Measurements from ENCODE around the gene PLCH2.

PLCH2 gene

DNA sequence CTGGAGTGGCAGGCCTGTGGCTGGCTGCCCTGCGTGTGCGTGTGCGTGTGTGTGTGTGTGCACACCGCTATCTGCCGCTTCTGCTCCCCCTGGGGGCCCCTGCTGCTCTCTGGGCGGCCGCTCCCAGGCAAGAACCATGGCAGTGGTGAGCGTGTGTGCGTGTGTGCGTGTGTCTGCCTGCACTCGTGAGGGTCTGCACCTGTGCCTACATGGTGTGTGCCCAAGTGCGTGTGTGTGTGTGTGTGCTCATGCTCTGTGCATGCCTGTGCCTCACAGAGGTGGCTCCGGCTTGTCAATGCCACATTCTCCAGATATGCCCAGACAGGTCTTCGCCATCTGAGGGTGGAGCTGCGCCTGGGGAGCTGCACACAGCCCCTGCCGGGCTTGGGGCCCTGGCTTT, 45.0 kb upstream of the PLCH2 start:
- Histone ChIP-seq H3K4me2 (peak overlapping the region in 9 of 11 experiments; percentile 60 to 95 (median 82); a peak in 18 of 22 replicates), H3K9ac (peak overlapping the region in 4 of 11 experiments; percentile 25 to 58 (median 46); a peak in 2 of 22 replicates), H3K27me3 (peaks cover 15 to 34% (median 23%) of the 10 kb centered on the region in 11 experiments; a peak in 18 of 22 replicates), H4K20me1 (peaks cover 0 to 31% (median 0%) of the 10 kb centered on the region in 11 experiments; a peak in 7 of 22 replicates), H3K27ac (peak overlapping the region in 7 of 11 experiments; percentile 57 to 94 (median 87); a peak in 13 of 22 replicates), H3K36me3 (no peaks in the 10 kb centered on the region), H3K4me3 (no peak overlapping the region), H3K9me3 (replicated peaks in 1 of 11) (peaks cover 0 to 8% (median 0%) of the 10 kb centered on the region in 11 experiments; a peak in 3 of 22 replicates), H3K4me1 (peaks cover 0 to 93% (median 78%) of the 10 kb centered on the region in 10 experiments; a peak in 17 of 20 replicates)
- TF ChIP-seq Cebpa-rat (IDR thresholded peaks at IDR 0.05) = no peak

DNA sequence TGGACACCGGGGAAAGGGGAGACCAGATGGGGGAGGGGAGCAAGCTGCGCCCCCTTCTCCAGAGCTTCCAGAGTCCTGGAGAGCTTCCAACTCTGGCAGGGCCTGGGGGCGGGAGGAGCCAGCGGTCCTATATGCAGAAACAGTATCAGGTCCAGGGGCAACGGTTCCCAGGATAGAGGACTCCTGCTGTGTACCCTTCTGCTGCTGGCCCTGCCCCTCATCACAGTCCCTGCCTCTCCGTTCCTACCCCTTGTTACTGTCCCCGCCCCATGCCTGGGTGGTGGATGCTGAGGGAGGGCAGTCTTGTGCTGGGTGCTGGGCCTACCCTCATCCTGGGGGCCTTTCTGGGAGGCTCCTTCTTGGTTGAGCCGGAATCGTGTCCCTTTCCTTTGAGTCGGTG, 44.6 kb upstream of the PLCH2 start:
- Histone ChIP-seq H3K9ac (peak overlapping the region in 3 of 11 experiments; percentile 2 to 34 (median 9); a peak in 1 of 22 replicates), H3K36me3 (no peaks in the 10 kb centered on the region), H3K4me3 (no peak overlapping the region), H3K4me1 (peaks cover 0 to 90% (median 76%) of the 10 kb centered on the region in 10 experiments; a peak in 17 of 20 replicates), H4K20me1 (peaks cover 0 to 32% (median 0%) of the 10 kb centered on the region in 11 experiments; a peak in 7 of 22 replicates), H3K27me3 (peaks cover 15 to 34% (median 23%) of the 10 kb centered on the region in 11 experiments; a peak in 18 of 22 replicates), H3K9me3 (replicated peaks in 1 of 11) (peaks cover 0 to 8% (median 0%) of the 10 kb centered on the region in 11 experiments; a peak in 3 of 22 replicates), H3K4me2 (peak overlapping the region in 9 of 11 experiments; percentile 60 to 95 (median 82); a peak in 18 of 22 replicates), H3K27ac (peak overlapping the region in 4 of 11 experiments; percentile 65 to 94 (median 86); a peak in 6 of 22 replicates)
- no peak for TF ChIP-seq Cebpa-rat (IDR thresholded peaks at IDR 0.05)

DNA sequence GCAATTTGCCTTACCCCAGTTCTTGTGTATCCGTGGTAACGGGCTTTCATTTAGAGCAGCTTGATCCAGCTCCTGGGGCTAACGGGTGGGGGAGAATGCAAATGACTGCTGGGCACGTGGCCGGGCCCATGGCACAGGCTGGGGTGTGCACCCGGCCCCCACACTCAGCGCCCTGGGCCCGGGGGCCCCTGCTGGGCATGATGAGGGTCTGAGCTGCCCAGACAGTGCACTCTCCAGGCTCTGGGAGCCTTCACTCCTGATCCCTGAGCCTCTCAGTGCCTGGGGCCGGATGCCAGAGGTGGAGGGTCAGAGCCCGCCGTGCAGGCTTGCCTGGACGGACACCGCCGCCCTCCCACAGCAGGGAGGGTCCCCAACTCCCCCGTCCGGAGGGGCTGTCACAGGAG, 43.6 kb upstream of the PLCH2 start:
- peaks cover 15 to 34% (median 23%) of the 10 kb centered on the region in 11 experiments; a peak in 18 of 22 replicates for H3K27me3 ChIP-seq
- peak overlapping the region in 1 of 11 experiments; percentile 1; a peak in 1 of 22 replicates for H3K9ac ChIP-seq
- H3K4me2 ChIP-seq = peak overlapping the region in 8 of 11 experiments; percentile 80 to 95 (median 82); a peak in 14 of 22 replicates
- H3K9me3 ChIP-seq (replicated peaks in 1 of 11) = peaks cover 0 to 8% (median 0%) of the 10 kb centered on the region in 11 experiments; a peak in 3 of 22 replicates
- H3K4me3 ChIP-seq = no peak overlapping the region
- peaks cover 0 to 91% (median 79%) of the 10 kb centered on the region in 10 experiments; a peak in 17 of 20 replicates for H3K4me1 ChIP-seq
- no peaks in the 10 kb centered on the region for H3K36me3 ChIP-seq
- H4K20me1 ChIP-seq = peaks cover 0 to 41% (median 0%) of the 10 kb centered on the region in 11 experiments; a peak in 7 of 22 replicates
- H3K27ac ChIP-seq = 0 out of 22 replicates have a peak overlapping the region, but pooled peaks of 2 of the 11 experiments have one; percentile 13 to 92
- TF ChIP-seq Cebpa-rat (IDR thresholded peaks at IDR 0.05) = no peak

DNA sequence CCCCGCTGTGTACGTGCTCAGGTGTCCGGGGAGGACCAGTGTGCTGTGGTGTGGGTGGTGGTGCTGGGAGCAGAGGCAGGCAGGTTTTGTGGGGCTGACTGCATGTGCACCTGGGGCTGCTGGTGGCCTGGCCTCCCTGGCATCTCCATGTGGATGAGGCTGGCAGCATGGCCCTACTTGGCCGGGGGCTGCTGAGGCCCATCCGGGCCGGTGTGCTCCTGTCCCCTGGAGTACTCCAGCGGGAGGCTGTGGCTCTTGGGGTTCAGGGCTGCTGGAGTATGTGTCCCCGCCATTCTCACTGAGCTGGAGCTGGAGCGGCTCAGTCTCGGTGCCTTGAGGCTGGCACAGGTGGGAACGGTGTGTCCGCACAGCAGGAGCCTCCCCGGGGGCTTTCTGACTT, 42.9 kb upstream of the PLCH2 start:
- no peak overlapping the region for H3K9ac ChIP-seq

DNA sequence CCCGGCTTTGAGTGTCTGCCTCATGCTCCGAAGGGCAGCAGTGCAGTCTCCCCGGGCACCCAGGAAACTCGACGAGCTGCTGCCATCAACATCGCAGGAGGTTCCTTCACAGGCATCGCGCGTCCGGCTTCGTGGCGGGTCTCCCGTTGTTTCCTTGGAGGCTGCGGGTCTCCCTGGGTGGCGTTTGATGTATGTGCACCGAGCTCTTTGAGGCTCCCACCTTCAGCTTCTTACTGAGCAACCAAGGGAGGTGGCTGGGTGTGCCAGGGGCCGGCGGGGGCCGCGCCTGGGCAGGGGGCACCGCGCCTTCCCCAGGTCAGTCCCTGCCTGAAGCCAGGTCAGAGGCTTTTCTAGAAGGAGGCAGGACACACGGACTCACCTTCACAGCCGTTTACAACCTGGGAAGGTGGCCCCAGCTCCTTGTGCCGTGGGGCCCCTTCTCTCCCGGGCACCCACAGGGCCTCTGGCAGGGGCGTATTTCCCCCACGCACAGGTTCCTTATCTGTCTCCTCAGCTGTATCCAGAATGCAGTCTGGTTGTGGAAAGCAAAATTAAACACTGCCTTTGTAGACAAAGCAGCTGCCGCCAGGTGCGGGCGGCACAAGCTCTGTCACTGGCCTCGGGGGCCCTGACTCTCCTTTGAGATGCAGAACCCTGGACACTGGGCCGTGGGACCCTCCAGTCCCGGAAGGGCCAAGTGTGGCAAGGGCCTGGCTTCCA, 42.0 kb upstream of the PLCH2 start:
- Histone ChIP-seq H3K36me3 (no peaks in the 10 kb centered on the region), H3K4me3 (no peak overlapping the region), H4K20me1 (peaks cover 0 to 50% (median 0%) of the 10 kb centered on the region in 11 experiments; a peak in 8 of 22 replicates), H3K27ac (no peak overlapping the region), H3K27me3 (peaks cover 15 to 34% (median 23%) of the 10 kb centered on the region in 11 experiments; a peak in 18 of 22 replicates), H3K4me1 (peaks cover 0 to 92% (median 80%) of the 10 kb centered on the region in 10 experiments; a peak in 18 of 20 replicates), H3K4me2 (peak overlapping the region in 7 of 11 experiments; percentile 6 to 92 (median 43); a peak in 9 of 22 replicates), H3K9me3 (replicated peaks in 1 of 11) (peaks cover 0 to 8% (median 0%) of the 10 kb centered on the region in 11 experiments; a peak in 3 of 22 replicates), H3K9ac (peak overlapping the region in 1 of 11 experiments; percentile 14; a peak in 1 of 22 replicates)
- no peak for TF ChIP-seq Cebpa-rat (IDR thresholded peaks at IDR 0.05)

More for the DNA sequence above, 42.9 kb upstream of the PLCH2 start:
- Histone ChIP-seq H3K4me1 (peaks cover 0 to 91% (median 80%) of the 10 kb centered on the region in 10 experiments; a peak in 18 of 20 replicates), H3K9me3 (replicated peaks in 1 of 11) (peaks cover 0 to 8% (median 0%) of the 10 kb centered on the region in 11 experiments; a peak in 3 of 22 replicates), H3K27ac (no peak overlapping the region), H3K4me2 (peak overlapping the region in 6 of 11 experiments; percentile 13 to 95 (median 87); a peak in 6 of 22 replicates), H3K36me3 (no peaks in the 10 kb centered on the region), H4K20me1 (peaks cover 0 to 43% (median 0%) of the 10 kb centered on the region in 11 experiments; a peak in 7 of 22 replicates), H3K4me3 (no peak overlapping the region), H3K27me3 (peaks cover 15 to 34% (median 23%) of the 10 kb centered on the region in 11 experiments; a peak in 18 of 22 replicates)
- TF ChIP-seq Cebpa-rat (IDR thresholded peaks at IDR 0.05) = no peak

DNA sequence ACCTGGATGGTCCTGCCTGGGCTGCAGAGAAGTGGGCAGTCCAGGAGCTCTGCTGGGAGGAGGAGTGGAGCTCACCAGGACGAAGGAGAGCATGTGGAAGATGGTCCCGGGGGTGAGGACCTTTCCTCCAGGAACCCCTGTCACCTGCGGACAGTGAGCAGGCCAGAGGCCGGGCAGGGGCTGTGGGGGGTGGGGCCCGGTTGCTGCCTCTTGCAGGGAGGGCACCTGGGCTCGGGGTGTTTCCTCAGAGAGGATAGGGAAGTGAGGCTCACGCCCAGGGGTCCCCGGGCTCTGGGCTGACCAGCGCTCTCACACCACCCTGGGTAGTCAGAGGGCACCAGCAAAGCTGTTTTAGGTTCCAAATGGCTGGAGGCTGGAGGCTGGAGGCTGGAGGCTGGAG, 41.0 kb upstream of the PLCH2 start:
- H3K9ac ChIP-seq = no peak overlapping the region
- peaks cover 15 to 34% (median 23%) of the 10 kb centered on the region in 11 experiments; a peak in 18 of 22 replicates for H3K27me3 ChIP-seq
- H4K20me1 ChIP-seq = peaks cover 0 to 50% (median 0%) of the 10 kb centered on the region in 11 experiments; a peak in 8 of 22 replicates
- H3K4me1 ChIP-seq = peaks cover 4 to 92% (median 80%) of the 10 kb centered on the region in 10 experiments; a peak in 19 of 20 replicates
- H3K27ac ChIP-seq = peak overlapping the region in 1 of 11 experiments; percentile 9; a peak in 1 of 22 replicates
- H3K9me3 ChIP-seq (replicated peaks in 1 of 11) = peaks cover under 1 to 6% (median 2%) of the 10 kb centered on the region in 11 experiments; a peak in 21 of 22 replicates
- no peak overlapping the region for H3K4me3 ChIP-seq
- peak overlapping the region in 7 of 11 experiments; percentile 6 to 92 (median 43); a peak in 11 of 22 replicates for H3K4me2 ChIP-seq
- no peaks in the 10 kb centered on the region for H3K36me3 ChIP-seq
- TF ChIP-seq Cebpa-rat (IDR thresholded peaks at IDR 0.05) = no peak

DNA sequence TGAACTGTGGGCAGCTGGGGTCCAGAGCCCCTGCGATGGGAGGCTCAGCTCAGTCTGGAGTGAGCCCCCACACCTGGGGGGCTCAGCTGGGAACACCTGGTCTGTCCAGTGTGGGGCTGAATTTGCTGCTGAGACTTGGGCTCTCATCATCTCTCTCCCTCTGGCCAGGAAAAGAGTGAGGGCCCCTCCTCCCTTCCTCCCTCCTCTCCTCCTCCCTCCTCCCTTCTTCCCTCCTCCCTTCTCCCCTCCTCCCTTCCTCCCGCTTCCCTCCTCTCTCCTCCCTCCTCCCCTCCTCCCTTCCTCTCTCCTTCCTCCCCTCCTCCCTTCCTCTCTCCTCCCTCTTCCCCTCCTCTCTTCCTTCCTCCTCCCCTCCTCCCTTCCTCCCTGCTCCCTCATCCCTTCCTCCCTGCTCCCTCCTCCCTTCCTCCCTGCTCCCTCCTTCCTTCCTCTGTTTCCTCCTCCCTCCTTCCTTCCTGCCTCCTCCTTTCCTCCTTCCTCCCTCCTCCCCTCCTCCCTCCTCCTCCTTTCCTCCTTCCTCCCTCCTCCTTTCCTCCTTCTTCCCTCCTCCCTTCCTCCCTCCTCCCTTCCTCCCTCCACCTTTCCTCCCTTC, 40.2 kb upstream of the PLCH2 start:
- no peak for TF ChIP-seq Cebpa-rat (IDR thresholded peaks at IDR 0.05)
- H3K27me3 ChIP-seq = peaks cover 15 to 33% (median 23%) of the 10 kb centered on the region in 11 experiments; a peak in 18 of 22 replicates
- no peaks in the 10 kb centered on the region for H3K36me3 ChIP-seq
- peaks cover 0 to 57% (median 0%) of the 10 kb centered on the region in 11 experiments; a peak in 6 of 22 replicates for H4K20me1 ChIP-seq
- no peak overlapping the region for H3K4me3 ChIP-seq
- peaks cover 4 to 92% (median 78%) of the 10 kb centered on the region in 10 experiments; a peak in 19 of 20 replicates for H3K4me1 ChIP-seq
- no peak overlapping the region for H3K9ac ChIP-seq
- H3K9me3 ChIP-seq (replicated peaks in 1 of 11) = peaks cover 7 to 12% (median 9%) of the 10 kb centered on the region in 11 experiments
- H3K27ac ChIP-seq = peak overlapping the region in 1 of 11 experiments; percentile 9; a peak in 1 of 22 replicates
- peak overlapping the region in 7 of 11 experiments; percentile 6 to 92 (median 43); a peak in 11 of 22 replicates for H3K4me2 ChIP-seq

DNA sequence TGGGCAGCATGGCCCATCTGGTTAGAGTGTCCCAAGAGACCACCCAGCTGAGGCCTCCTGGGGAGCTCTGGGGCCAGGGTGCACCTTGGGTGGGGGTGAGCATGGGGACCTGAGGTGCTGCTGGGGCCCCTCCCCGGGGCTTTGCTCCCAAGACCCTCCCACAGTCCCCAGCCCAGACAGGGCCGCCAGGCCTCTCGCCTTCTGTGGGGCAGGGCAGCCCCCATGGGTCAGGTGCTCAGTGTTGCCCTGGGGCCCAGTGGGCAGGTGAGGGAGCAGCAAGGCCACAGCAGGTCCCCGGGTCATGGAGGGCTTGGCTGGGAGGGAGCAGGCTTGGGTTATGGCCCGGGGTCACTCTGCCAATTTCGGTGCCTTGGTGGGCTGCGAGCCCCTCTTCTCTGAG, 39.2 kb upstream of the PLCH2 start:
- peaks cover 0 to 63% (median 0%) of the 10 kb centered on the region in 11 experiments; a peak in 6 of 22 replicates for H4K20me1 ChIP-seq
- peaks cover 19 to 39% (median 29%) of the 10 kb centered on the region in 11 experiments for H3K27me3 ChIP-seq
- H3K4me1 ChIP-seq = peaks cover 4 to 92% (median 78%) of the 10 kb centered on the region in 10 experiments; a peak in 19 of 20 replicates
- peak overlapping the region in 8 of 11 experiments; percentile 13 to 92 (median 84); a peak in 13 of 22 replicates for H3K4me2 ChIP-seq
- no peak overlapping the region for H3K27ac ChIP-seq
- no peak overlapping the region for H3K4me3 ChIP-seq
- H3K9ac ChIP-seq = 0 out of 22 replicates have a peak overlapping the region, but pooled peaks of 1 of the 11 experiments have one; percentile 18
- no peak for TF ChIP-seq Cebpa-rat (IDR thresholded peaks at IDR 0.05)
- H3K9me3 ChIP-seq (replicated peaks in 1 of 11) = peaks cover 7 to 13% (median 10%) of the 10 kb centered on the region in 11 experiments
- H3K36me3 ChIP-seq = no peaks in the 10 kb centered on the region

Data from BLaER1 treated with 17β-estradiol and CSF1 and Interleukin-3, amounts not matched to agents 10 nM and 100 nM (cell line).